GM23248 (cell line): ENCODE measurements around the gene TP53AIP1. TPM values are rescaled to one million over a fixed set of nuclear protein-coding genes. Genes with fewer than 3 reads are reported as not detected.

Source experiments
- DNase-seq: peaks from one replicate; pipeline ENCODE4 v3.0.0-alpha.2; 2015
- H2AFZ ChIP-seq: fragments of 200-600 bp; sonication (generic); 2 replicates; pipeline ENCODE4 v1.6.1; 2016; ENCODE audit warnings: antibody characterized with exemption
- H3F3A ChIP-seq: fragments of 200-600 bp; sonication (generic); 2 replicates; pipeline ENCODE4 v1.6.1; 2016; ENCODE audit warnings: mild to moderate bottlenecking, antibody characterized with exemption, mixed run types; ENCODE audit not compliant: insufficient read depth
- H3K27ac ChIP-seq: fragments of 200-600 bp; sonication (generic); 2 replicates; pipeline ENCODE4 v1.5.1; 2016; ENCODE audit warnings: mild to moderate bottlenecking
- H3K27me3 ChIP-seq: fragments of 200-600 bp; sonication (generic); replicated peaks from 2 replicates; pipeline ENCODE4 v1.6.1; 2016; ENCODE audit warnings: mild to moderate bottlenecking; ENCODE audit not compliant: insufficient read depth
- H3K36me3 ChIP-seq: fragments of 200-600 bp; sonication (generic); 2 replicates; pipeline ENCODE4 v1.6.1; 2016; ENCODE audit warnings: low read depth, mild to moderate bottlenecking
- H3K4me1 ChIP-seq: fragments of 200-600 bp; sonication (generic); 2 replicates; pipeline ENCODE4 v1.6.1; 2016; ENCODE audit warnings: mild to moderate bottlenecking; ENCODE audit not compliant: insufficient read depth
- H3K4me2 ChIP-seq: fragments of 200-600 bp; sonication (generic); one replicate; pipeline ENCODE4 v1.6.1; 2016; ENCODE audit warnings: mild to moderate bottlenecking; ENCODE audit not compliant: unreplicated experiment
- H3K4me3 ChIP-seq: fragments of 200-600 bp; sonication (generic); 2 replicates; pipeline ENCODE4 v1.5.1; 2016; ENCODE audit warnings: mild to moderate bottlenecking
- H3K79me2 ChIP-seq: fragments of 200-600 bp; sonication (generic); 2 replicates; pipeline ENCODE4 v1.6.1; 2016; ENCODE audit warnings: mild to moderate bottlenecking; ENCODE audit not compliant: insufficient read depth
- H3K9ac ChIP-seq: fragments of 200-600 bp; sonication (generic); 2 replicates; pipeline ENCODE4 v1.6.1; 2016; ENCODE audit warnings: mild to moderate bottlenecking
- H3K9me2 ChIP-seq: fragments of 200-600 bp; sonication (generic); 2 replicates; pipeline ENCODE4 v1.6.1; 2016; ENCODE audit warnings: mixed run types, mild to moderate bottlenecking, moderate library complexity; ENCODE audit not compliant: insufficient read depth
- H3K9me3 ChIP-seq: fragments of 200-600 bp; sonication (generic); one replicate; pipeline ENCODE4 v1.6.1; 2017; ENCODE audit warnings: low read depth
- H4K20me1 ChIP-seq: fragments of 200-600 bp; sonication (generic); 2 replicates; pipeline ENCODE4 v1.6.0; 2016; ENCODE audit not compliant: insufficient read depth
- EZH2 ChIP-seq: fragments of 200-600 bp; sonication (generic); IDR thresholded peaks from 2 replicates; pipeline ENCODE4 v1.6.1; 2018; ENCODE audit warnings: antibody characterized with exemption, mild to moderate bottlenecking; ENCODE audit not compliant: insufficient read depth, poor library complexity, severe bottlenecking
- EZH2phosphoT487 ChIP-seq: fragments of 200-600 bp; sonication (generic); IDR thresholded peaks from 2 replicates; pipeline ENCODE4 v1.6.1; 2018; ENCODE audit warnings: antibody characterized with exemption, moderate library complexity, mild to moderate bottlenecking, low read depth; ENCODE audit not compliant: insufficient read depth
- WGBS, 2 experiments: methylation state at CpG; one replicate each; pipeline ENCODE4 v1.1.6; 2015 to 2017; ENCODE audit warnings: low lambda C conversion rate in 2 of 2, low coverage in 1 of 2; ENCODE audit errors: missing lambda C conversion rate in 2 of 2; 5-methylcytosine and 5-hydroxymethylcytosine counted together
- in situ Hi-C: fragments of 300-500 bp; cut with MboI; formaldehyde crosslinking; loops from 2 replicates; pipeline ENCODE4 v1.15.0; 2020
- polyA plus RNA-seq: library from polyadenylated mRNA; unstranded; fragments of >200 nt; fragmentation: Nextera tagmentation; extraction: Ambion mirVana; gene quantifications from 2 replicates; pipeline ENCODE4 v1.2.1, GENCODE V29; 2016
- total RNA-seq: library from RNA; depleted of rRNA; stranded (reverse); fragments of >200 nt; shearing (Covaris generic); gene quantifications from 2 replicates; pipeline ENCODE4 v1.2.3, GENCODE V29; 2014; rRNA removed

The TP53AIP1 gene
- total RNA-seq = not detected in 2 replicates
- polyA plus RNA-seq = not detected in 2 replicates

DNA sequence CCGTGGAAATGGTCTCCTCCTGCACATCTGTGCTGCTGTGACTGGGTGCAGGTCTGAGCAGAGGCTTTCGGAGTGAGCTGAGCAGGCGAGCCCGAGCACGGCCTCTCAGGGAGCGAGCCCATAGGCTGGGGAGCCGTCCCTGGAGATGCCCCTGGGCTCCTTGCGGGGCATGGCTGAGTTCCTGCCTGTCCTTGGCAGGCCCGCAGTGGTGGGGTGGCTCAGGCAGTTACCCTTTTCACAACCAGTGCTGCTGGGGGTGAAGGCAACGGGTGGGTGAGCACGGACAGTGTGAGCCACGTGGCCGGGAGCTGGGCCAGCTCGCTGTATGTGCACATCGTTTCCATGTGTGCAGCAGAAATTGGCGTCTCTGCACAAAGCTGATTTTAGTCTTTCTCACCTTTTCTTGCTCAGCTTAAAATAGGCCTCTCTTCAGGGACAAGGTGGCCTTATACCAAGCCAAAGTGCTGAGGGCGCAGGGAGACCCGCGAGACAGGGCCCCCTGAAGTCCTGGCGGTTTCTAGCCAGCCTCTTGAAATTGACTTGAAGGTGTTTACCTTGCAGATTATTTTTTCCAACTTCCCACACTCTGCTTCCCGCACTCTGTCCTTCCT is at the start of gene TP53AIP1:
Gene TP53AIP1 (minus strand): TSS at position 55 of the 611 bp plus-strand sequence. CDS start 5,053 bp downstream, outside the sequence.
- in situ Hi-C loops = no loop called here
- no peak within 1 kb of the TSS for H3K27ac ChIP-seq
- H3F3A ChIP-seq = no peaks in the 10 kb centered on the region
- no peaks in the 10 kb centered on the region for H3K4me1 ChIP-seq
- H3K36me3 ChIP-seq = no peaks in the 10 kb centered on the region
- peaks cover 29% of the 10 kb centered on the region for H3K27me3 ChIP-seq
- H3K4me2 ChIP-seq = no peak within 1 kb of the TSS
- H3K9me2 ChIP-seq = no peaks in the 10 kb centered on the region
- H3K4me3 ChIP-seq = no peak within 1 kb of the TSS
- no peak within 1 kb of the TSS for H3K9ac ChIP-seq
- no peaks in the 10 kb centered on the region for H3K79me2 ChIP-seq
- no peaks in the 10 kb centered on the region for H4K20me1 ChIP-seq
- DNase-seq = no peak
- no peak for TF ChIP-seq EZH2
- H3K9me3 ChIP-seq = no peaks in the 10 kb centered on the region
- WGBS, 2 experiments = 72 to 77% methylated on average over 21 of the region's 21 CpGs
- no peak within 1 kb of the TSS for H2AFZ ChIP-seq

GRCh38 chr11:128988242-128988970 is 45.7 kb upstream of the TP53AIP1 start:
- Histone ChIP-seq H3K79me2 (no peaks in the 10 kb centered on the region), H3K4me1 (no peaks in the 10 kb centered on the region), H2AFZ (no peak overlapping the region), H3F3A (no peaks in the 10 kb centered on the region), H3K36me3 (no peaks in the 10 kb centered on the region), H3K27ac (no peak overlapping the region), H4K20me1 (no peaks in the 10 kb centered on the region), H3K9me3 (no peaks in the 10 kb centered on the region), H3K9me2 (no peaks in the 10 kb centered on the region), H3K4me3 (no peak overlapping the region), H3K27me3 (no peaks in the 10 kb centered on the region), H3K9ac (no peak overlapping the region), H3K4me2 (no peak overlapping the region)
- DNase-seq = no peak
- TF ChIP-seq EZH2phosphoT487 = no peak
- TF ChIP-seq EZH2 = no peak
- in situ Hi-C loops = no loop called here

- TF ChIP-seq EZH2 (no peak), EZH2phosphoT487 (no peak)
- Histone ChIP-seq H3K27me3 (no peaks in the 10 kb centered on the region), H2AFZ (no peak overlapping the region), H3K4me1 (no peaks in the 10 kb centered on the region), H3K4me2 (no peak overlapping the region), H3K9me2 (no peaks in the 10 kb centered on the region), H3K4me3 (no peak overlapping the region), H3K27ac (no peak overlapping the region), H3K36me3 (peaks cover 5% of the 10 kb centered on the region; the same call in 1 of the 2 replicates), H3K9ac (no peak overlapping the region), H3K79me2 (no peaks in the 10 kb centered on the region), H4K20me1 (no peaks in the 10 kb centered on the region), H3F3A (no peaks in the 10 kb centered on the region), H3K9me3 (no peaks in the 10 kb centered on the region)
- 81 to 90% methylated on average over 5 of the region's 5 CpGs for WGBS, 2 experiments
- no peak for DNase-seq
- in situ Hi-C loops = no loop called here
Observed at GRCh38 chr11:128985880-128986279, 43.2 kb upstream of the TP53AIP1 start.

DNA sequence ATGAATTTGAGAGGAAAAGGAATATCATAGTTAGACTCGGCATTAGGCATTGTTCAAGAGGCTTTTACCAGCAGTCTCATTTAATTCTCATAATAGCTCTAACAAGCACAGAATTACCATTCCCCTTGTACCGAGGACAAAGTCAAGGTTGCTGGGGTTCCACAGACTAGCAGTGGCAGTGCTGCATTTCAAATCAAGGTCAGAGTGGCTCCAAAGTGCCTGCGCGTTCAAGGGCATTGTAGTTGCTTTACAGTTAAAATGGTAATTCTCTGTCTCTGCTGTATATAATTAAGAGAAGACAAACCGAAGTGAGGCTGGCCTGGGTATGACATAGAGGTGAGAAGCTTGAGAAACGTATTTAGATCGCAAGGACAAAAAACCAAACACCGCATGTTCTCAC is 40.4 kb upstream of the TP53AIP1 start:
- Histone ChIP-seq H3K4me2 (no peak overlapping the region), H3K9me3 (no peaks in the 10 kb centered on the region), H3K9ac (no peak overlapping the region), H3K36me3 (peaks cover 5% of the 10 kb centered on the region), H3K27ac (no peak overlapping the region), H3K9me2 (no peaks in the 10 kb centered on the region), H3K27me3 (no peaks in the 10 kb centered on the region), H4K20me1 (no peaks in the 10 kb centered on the region), H3F3A (no peaks in the 10 kb centered on the region), H3K79me2 (no peaks in the 10 kb centered on the region), H3K4me1 (no peaks in the 10 kb centered on the region), H2AFZ (no peak overlapping the region), H3K4me3 (no peak overlapping the region)
- TF ChIP-seq EZH2 (no peak), EZH2phosphoT487 (no peak)
- in situ Hi-C loops = no loop called here
- WGBS, 2 experiments = 91 to 96% methylated on average over 8 of the region's 8 CpGs
- DNase-seq = no peak
